Measurements from ENCODE around the gene ATP6AP2.

ATP6AP2 gene

GRCh38 chrX:40646489-40647306, 65.9 kb downstream of the ATP6AP2 start:
- no peak for DNase-seq

DNA sequence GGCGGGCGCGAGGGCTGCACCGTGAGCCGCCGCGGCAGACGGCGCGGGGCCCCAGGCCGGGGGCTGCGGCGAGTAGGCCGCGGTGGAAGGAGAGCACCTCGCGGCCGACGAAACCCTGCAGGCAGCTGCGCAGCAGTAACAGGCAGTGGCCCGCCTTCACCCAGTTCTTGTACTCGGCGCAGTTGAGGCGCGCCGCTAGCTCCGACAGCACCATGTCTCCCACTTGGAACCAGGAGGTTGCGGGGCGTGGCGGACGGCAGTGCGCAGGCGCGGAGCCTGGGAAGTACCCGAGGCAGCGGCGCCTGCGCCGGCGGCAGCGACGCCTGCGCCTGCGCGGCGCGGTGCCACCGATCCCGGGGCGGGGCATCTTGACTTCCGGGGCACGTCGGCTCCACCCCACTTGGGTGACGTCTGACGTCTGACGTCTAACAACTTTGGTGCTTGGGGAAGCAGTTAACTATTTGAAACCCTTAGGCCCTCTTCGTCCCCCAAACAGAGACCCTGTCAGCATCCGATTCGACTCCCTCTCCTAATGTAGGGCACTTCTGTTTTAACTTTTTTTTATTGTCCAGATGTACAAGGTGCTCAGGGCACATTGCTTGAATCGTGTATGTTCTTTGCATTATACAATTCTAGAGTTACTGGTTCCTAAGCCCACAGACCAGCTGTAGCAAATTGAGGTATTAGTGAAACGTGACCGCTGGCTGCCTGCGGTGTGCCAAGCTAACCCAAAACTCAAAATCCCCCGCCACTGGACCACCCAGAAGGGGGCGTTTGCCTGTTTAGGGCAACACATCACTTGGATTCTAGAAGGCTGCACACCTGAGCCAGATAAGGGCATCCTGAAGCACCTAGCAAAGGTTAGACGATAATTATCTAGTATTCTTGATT, 66.8 kb downstream of the ATP6AP2 start, which contains the start of gene CXorf38:
CXorf38 (minus strand) TSS at position 255 of the 891 bp plus-strand sequence; CDS start at position 214, 41 bp downstream.
- peak; percentile 94 for DNase-seq

GRCh38 chrX:40651620-40652223, 71.0 kb downstream of the ATP6AP2 start:
- peak; percentile 6 for DNase-seq

GRCh38 chrX:40652664-40653063, 71.9 kb downstream of the ATP6AP2 start:
- no peak for DNase-seq

DNA sequence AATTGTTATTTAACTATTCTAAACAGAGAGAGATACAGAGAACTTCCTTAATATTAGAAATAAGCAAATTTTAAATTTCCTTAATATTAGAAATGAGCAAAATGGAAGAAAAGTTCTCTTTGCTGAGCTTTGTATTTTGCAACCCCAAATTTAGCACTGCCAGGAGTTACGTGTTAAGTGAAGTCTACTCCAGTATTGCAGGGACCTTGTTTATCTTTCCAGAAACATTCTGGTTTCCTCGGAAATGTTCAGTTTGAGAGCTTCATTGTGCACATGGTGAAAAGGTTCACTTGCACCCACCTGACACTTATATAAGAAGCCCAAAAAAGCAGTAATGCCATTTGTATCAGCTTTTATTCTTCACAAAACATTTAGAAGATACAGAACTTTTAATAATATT, 72.8 kb downstream of the ATP6AP2 start:
- no peak for DNase-seq
